Umbilical cord (tissue), 2 donors: ENCODE measurements around the gene PCSK6. TPM values are rescaled to one million over a fixed set of nuclear protein-coding genes. Genes with fewer than 3 reads are reported as not detected.
"Not testable (repeated sequence)": the region's sequence is repeated elsewhere in the genome, so short reads cannot be mapped to it uniquely, and the experiment has no call there.

ENCODE experiments used
- DNase-seq: peaks from one replicate; pipeline ENCODE4 v3.0.0-alpha.2; 2015; ENCODE audit warnings: low spot score
- total RNA-seq: library from RNA; depleted of rRNA; stranded (reverse); fragments of >200 nt; gene quantifications from one replicate; pipeline ENCODE4 v1.2.3, GENCODE V29; 2014; ENCODE audit warnings: low replicate concordance; ENCODE audit not compliant: insufficient read depth

Gene PCSK6
- total RNA-seq, 1 donor from 2014 or later, result 22.6 TPM

DNA sequence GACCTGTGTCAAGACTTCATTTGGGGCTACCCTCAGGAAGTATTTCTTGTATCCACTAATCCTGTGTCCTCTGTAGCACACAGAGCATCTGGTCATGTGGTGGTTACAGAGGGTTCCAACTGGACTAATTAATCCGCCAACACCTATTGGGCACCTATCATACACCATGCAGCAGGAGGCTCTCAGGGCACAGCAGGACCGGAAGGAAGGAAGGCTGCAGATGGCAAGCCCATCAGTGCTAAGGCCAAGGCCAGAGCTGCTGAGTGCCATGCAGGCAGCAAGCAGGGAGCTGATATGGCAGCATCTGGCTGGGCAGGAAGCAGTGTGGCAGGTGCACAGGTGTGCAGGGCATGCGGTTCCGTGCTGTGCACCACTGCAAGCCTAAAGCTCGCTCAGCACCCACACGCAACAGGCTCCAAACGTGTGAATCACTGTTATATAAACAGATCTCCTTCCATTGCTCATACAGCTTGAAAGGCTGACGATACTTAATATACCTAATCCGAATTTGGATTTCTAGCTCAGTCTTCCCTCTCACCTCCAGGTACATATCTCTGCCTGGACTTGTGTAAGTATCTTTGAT lies 130.1 kb downstream of the PCSK6 start:
- no peak for DNase-seq

DNA sequence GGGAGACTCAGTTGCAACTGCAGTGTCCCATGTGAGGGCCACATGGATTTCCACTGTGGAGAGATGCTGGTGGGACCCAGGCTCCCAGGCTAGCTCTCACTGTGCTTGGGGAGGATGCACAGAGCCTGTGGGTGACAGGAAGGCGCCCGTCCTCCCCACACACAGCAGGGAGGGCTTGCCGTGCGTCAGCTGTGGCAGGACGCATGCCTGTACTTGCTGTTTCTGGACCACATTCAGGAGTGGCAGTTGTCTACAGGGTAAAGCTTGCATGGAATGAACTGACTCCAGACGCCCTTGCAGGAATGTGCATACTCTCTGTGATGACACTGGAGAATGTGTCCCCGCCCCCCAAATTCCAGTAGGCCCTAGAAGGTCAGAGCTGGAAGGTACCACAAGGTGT lies 130.6 kb downstream of the PCSK6 start:
- peak; percentile 72 for DNase-seq

GRCh38 chr15:101357885-101358284 lies 131.6 kb downstream of the PCSK6 start:
- DNase-seq, result no peak

- DNase-seq, result no peak
Measured at GRCh38 chr15:101357333-101357732, 132.2 kb downstream of the PCSK6 start.

DNA sequence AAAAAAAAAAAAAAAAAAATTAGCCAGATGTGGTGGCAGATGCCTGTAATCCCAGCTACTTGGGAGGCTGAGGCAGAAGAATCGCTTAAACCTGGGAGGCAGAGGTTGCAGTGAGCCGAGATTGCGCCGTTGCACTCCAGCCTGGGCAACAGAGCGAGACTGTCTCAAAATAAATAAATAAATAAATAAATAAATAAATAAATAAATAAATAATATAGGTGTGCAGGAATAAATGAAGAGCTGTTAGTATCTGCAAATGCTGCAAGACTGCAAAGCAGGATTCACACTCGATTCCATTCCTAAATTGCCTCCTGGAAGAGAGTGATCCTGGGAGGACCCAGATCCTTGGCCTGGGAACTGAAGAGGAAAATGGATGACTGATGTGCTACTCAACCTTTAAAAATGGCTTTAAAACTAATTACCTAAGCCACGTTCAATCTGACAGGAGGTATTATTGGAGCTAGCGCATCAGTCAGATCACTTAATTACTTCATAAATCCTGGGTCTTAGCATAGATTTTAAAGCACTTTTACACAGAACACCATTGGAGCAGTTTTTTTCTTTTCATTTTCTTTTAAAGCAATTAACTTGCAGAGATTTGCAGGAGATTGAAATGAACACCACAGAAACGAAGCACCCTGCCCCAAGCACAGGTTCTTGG lies 132.9 kb downstream of the PCSK6 start:
- not testable (repeated sequence) for DNase-seq

DNA sequence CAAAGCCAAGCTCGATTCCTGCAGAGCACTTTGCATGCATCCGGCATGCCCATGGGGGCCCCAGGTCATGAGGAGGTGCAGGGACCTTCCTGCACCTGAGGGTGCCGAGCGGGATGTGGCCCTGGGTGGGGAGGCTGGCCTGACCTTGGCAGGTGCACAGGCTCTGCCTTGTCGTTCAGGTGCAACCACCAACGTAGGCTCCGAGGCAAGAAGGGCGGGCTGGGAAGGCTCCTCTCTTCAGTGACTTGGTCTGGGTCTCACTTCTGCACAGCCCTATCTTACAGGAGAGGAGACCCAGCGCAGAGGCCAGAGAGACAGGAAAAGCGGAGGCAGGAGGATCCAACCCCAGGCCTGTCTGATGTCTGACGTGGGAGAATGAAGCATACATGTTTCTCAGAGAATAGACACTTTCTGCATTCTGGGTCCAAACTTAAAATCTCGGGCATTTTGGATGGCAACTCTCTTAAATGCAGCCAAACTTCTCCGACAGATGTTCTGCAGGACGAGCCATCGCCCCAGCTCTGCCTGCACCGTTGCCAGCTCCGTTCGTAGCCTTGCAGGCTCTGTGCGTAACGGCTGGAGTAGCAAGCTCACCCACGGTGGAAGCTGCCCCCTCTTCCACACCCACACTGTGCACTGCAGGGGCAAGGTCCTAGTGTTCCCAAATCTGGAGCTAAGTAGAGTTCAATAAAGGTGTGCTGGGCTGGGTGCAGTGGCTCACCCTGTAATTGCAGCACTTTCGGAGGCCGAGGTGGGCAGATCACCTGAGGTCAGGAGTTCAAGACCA lies 133.6 kb downstream of the PCSK6 start:
- no peak for DNase-seq

DNA sequence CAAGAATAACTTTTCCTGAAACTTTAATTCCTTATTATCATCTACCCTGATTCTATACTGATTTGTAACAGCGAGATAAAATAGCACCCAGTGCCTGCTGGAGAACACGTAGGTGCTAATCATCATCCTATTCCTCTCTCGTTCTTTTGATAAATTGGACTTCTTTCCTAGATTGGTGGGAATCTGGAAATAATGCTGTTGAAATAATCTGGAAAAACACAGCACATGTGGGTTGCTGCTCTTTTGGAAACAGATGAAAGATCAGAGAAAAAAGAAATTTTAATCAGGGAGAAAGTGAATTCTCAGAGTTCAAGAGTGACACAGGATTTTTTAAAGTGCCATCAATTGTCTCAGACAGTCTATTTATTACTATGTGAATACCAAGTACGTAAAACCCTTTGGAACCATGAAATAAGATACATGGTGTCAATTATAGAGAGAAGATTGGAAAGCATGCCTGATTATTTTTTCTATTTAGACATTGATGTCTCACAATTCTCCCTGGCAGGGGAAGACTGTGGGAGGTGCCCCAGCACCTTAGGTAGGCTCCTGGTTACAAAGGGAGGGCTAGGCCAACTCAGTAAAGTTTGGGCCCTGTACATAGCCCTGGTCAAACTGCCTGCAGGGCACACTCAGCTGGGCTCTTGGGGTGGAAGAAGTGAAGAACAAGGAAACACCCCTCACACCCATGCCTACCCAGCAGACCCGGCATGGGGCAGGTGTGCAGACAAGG lies 134.4 kb downstream of the PCSK6 start:
- no peak for DNase-seq

DNA sequence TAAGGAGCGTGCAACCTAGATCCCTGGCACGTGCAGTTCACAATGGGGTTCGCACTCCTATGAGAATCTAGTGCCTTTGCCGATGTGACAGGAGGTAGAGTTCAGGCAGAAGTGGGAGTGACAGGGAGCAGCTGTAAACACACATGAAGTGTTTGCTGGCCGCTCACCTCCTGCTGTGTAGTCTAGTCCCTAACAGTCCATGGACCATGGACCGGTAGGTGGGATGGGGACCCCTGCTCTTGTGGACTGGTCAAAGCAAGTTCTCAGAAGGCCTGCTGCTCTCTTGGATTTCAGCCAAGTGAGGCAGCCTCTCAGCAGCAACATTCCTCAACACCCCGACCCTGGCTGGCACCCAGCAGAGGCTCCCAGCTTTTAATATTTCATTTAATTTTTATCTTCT lies 136.3 kb downstream of the PCSK6 start:
- DNase-seq, result no peak

DNA sequence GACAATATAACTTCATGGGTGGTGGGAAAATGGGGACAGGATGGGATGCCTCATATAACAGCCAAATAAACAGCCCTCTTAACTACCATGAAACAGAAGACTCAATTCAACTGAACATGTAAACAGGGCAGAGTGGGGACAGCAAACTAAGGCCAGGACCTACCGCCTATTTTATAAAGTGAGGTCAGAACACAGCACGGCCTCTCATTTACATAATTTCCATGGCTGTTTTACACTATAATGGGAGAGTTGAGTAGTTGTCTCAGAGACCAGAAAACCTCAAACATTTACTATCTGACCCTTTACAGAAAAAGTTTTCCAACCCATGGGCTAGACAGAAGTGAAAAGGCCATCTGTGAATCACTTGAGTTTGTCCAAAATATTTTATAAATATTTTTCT lies 137.8 kb downstream of the PCSK6 start:
- DNase-seq, result no peak

- DNase-seq, result no peak
Measured at GRCh38 chr15:101349047-101349951, 140.2 kb downstream of the PCSK6 start.

DNA sequence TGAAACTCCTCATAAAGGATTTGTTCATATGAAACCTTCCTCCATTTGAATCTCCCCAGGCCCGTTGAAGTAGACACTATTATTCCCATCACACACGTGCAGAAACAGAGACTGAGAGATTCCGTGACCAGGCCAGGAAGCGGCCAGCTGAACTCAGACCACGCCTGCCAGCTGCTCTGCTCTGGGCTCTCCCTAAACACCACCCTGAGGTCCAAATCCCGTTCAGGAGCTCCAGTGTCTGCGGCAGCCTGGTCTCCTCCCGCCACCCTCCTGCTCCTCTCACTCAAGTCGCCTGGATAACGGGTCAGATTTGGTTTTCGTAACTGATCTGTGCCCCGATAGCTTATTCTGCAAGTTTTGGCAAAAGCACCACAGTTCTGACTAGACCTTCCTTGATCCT lies 140.9 kb downstream of the PCSK6 start:
- DNase-seq, result no peak

DNA sequence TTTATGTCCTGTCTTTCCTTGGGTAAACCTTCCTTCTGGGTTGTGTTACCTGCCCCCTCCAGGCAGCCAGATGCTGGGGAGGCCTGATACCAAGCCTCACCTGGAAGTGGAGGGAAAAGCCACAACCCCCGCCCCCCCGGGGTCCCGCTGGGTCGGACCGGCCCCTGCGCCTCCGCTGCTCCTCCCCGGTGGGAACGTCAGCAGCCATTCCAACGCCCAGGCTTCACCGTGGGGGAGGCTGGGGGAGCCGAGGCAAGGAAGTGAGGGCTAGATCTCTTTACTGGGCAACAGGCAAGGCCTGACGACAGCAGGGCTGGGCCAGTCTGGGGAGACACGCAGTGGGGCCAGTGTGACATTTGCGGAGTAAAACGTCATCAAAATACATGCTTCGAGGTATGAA lies 141.5 kb downstream of the PCSK6 start:
- DNase-seq, result no peak

GRCh38 chr15:101347454-101347853 lies 142.1 kb downstream of the PCSK6 start:
- DNase-seq, result no peak

DNA sequence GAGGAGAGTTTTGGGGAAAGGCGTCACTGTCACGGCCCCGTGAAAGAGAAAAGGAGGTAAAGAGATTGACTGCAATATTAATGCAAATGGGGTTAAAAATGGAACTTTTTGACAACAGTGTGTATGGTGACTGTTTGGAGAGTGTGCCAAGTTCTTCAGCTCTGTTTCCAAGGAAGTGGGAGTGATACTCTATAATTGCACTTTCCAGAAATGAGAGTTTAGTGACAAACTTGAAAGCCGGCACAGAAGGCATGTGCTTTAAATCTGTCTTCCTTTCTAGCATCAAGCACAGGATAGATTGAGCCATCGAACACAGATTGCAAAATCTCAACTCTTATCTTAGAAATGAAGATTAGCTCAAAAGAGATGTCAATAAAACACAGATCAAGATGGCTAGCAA lies 142.6 kb downstream of the PCSK6 start:
- DNase-seq, result peak; percentile 26

DNA sequence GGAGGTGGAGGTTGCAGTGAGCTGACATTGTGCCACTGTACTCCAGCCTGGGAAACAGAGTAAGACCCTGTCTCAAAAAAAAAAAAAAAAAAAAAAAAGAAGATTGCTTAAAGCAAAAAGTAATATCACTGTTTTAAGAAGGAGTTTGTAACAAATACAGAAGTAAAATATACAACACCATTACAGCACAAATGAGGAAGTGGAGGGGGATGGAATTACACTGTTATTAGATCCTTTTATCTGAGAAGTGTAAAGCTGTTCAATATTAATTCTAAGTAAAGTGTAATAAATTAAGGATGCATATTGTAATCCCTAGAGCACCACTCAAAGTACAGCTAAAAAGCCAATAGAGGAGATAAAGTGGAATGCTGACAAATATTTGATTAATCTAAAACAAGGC lies 147.5 kb downstream of the PCSK6 start:
- no peak for DNase-seq

DNA sequence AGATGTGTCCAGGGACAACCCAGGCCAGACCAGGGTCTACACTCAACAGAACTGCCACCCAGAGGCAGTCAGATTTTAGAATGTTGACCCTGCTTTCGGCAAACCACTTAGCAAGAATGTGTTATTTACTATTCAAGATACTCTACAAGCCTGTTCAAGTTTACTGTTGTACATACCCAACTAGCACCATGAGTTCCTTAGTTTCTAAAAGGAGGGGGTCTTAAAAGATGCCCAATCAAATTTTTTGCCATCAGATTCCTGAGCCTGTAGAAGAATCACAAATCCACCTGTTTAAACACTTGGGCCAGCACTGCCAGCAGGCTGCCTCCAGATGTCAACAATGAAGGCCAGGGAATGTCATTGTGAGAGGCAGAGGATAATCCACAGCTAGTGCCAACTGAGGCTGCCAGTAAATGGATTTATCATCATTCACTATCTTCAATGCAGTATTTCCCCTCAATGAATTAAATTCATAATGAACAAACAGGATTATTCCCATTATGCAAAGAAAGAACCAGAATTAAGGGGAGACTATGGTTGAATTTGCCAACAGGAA lies 150.9 kb downstream of the PCSK6 start:
- no peak for DNase-seq

DNA sequence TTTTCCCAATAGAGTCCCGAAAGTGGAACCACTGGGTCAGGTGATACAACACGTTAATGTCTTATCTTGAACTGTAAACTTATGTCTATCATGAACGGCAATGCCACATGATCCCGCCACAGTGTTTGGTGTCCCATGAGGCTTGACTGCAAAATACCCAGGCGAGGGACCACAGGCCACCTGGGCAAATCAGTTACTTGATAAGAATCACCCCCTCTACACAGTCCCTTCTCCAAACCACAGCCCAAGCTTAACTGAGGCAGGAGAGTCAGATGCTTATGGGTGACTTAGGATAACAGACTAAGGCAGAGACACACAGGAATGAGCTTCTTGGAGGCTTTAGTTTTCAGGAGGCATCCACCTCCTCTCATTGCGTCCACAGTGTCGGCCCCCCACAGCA lies 151.5 kb downstream of the PCSK6 start:
- DNase-seq, result no peak

- DNase-seq, result not testable (repeated sequence)
Measured at GRCh38 chr15:101333907-101334789, 155.4 kb downstream of the PCSK6 start.

DNA sequence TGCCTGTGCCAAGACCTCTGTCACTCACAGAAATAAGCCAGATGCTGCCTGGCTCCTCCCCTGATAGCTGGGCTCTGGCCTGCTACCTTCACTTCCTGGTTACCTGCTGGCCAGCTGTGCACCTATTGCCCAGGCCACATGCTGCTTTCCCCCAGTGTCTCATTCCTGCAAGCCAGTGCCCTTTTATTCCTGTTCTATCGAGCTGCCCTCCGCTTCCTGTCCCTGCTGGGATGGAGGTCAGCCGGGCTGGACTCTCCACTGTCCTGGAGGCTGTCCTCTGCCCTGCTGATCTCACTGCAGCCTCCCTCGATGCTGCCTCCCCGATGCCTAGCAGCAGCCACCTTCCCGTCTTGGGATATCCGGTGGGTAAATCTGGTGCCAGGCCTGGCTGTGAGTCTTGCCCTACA lies 157.4 kb downstream of the PCSK6 start:
- no peak for DNase-seq

DNA sequence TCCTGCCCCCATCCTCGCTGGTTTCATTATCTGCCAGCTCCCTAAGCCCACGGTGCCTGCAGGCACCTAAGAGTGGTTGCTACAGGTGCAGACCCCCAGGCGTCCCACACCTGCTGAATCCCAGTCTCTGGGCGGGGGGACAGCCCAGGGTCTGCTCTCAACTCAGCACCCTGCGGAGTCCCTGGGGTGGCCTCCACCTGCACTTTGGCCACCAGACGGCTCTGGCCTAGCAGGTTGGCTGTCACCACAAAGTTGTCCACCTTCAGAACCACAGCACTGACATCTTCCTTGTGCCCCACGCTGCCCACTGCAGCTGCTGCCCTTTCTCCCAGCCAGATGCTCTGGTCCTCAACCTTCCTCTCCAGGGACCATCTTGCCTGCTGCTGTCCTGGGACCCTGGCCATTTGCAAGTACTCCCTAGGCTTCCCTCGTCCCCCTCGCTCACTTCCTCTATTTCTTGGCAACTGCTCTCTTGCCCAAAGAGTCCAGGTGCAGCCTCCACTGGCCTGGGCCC lies 159.6 kb downstream of the PCSK6 start:
- DNase-seq, result no peak
